ENCODE data around the gene SNAP25. TPM values are rescaled to one million over a fixed set of nuclear protein-coding genes. Genes with fewer than 3 reads are reported as not detected.

SNAP25 gene
- total and polyA plus RNA-seq, 2 donors (not counting 1 experiment from before 2014, with no cell fraction given): 0.27 TPM; not detected in 1

DNA sequence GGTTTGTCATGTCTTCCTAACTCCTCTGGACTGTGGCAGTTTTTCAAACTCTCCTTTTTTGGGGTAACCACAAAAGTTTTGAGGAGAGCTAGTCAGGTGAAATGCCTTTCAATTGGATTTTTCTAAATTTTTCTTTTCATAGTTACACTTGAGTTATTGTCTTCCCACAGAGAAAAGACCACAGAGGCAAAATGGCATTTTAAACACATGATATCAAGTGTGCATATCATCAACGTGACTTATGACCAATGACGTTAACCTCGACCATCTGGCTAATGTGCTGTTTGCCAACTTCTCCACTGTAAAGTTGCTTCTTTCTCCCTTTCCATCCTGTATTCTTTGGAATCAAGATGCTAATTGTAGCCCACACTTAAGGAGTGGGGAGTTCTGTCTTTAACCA is 41.3 kb upstream of the SNAP25 start:
- H3K4me1 ChIP-seq (ENCODE audit: control insufficient read depth in 2 of 2, insufficient read depth in 2 of 2, low read length in 2 of 2): peaks cover 0 to 3% of the 10 kb centered on the region in 2 donors
- no peaks in the 10 kb centered on the region for H4K20me1 ChIP-seq (ENCODE audit: control insufficient read depth, insufficient read depth, low read length, poor library complexity, severe bottlenecking)
- H3K27ac ChIP-seq (ENCODE audit: low read length in 2 of 2): no peak overlapping the region
- POLR2A ChIA-PET: no interaction called here
- TF ChIP-seq, protein P1, sequence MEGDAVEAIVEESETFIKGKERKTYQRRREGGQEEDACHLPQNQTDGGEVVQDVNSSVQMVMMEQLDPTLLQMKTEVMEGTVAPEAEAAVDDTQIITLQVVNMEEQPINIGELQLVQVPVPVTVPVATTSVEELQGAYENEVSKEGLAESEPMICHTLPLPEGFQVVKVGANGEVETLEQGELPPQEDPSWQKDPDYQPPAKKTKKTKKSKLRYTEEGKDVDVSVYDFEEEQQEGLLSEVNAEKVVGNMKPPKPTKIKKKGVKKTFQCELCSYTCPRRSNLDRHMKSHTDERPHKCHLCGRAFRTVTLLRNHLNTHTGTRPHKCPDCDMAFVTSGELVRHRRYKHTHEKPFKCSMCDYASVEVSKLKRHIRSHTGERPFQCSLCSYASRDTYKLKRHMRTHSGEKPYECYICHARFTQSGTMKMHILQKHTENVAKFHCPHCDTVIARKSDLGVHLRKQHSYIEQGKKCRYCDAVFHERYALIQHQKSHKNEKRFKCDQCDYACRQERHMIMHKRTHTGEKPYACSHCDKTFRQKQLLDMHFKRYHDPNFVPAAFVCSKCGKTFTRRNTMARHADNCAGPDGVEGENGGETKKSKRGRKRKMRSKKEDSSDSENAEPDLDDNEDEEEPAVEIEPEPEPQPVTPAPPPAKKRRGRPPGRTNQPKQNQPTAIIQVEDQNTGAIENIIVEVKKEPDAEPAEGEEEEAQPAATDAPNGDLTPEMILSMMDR (IDR thresholded peaks at IDR 0.05): no peak
- TF ChIP-seq EZH2 (IDR thresholded peaks at IDR 0.05; ENCODE audit: borderline replicate concordance, insufficient read depth, low read depth, low read length, poor library complexity, severe bottlenecking): no peak
- H2AFZ ChIP-seq (ENCODE audit: insufficient read depth, low read depth, low read length, poor library complexity, severe bottlenecking): no peak overlapping the region
- Mint-ChIP-seq H3K4me3 (no peak overlapping the region), H3K27ac (no peak overlapping the region), H3K4me1 (peaks cover 4% of the 10 kb centered on the region), H3K9me3 (ENCODE audit: insufficient read depth) (no peaks in the 10 kb centered on the region), H3K27me3 (peaks cover 17% of the 10 kb centered on the region)
- no peak overlapping the region for H3K9ac ChIP-seq (ENCODE audit: low read length)
- WGBS (ENCODE audit: insufficient coverage): 100% methylated on average over 1 of the region's 3 CpGs
- peaks cover 0 to 9% (median 0%) of the 10 kb centered on the region in 3 donors for H3K9me3 ChIP-seq (ENCODE audit: control extremely low read depth in 1 of 3, control insufficient read depth in 2 of 3, insufficient read depth in 1 of 3, low read length in 2 of 3)
- peaks cover 0 to 13% (median 2%) of the 10 kb centered on the region in 4 experiments for H3K27me3 ChIP-seq (replicated peaks in 1 of 4; ENCODE audit: control extremely low read depth in 1 of 4, control insufficient read depth in 3 of 4, insufficient read depth in 4 of 4, low read length in 3 of 4)
- H3K36me3 ChIP-seq (replicated peaks in 1 of 2; ENCODE audit: control extremely low read depth in 1 of 2, control insufficient read depth in 1 of 2, extremely low read depth in 1 of 2, insufficient read depth in 2 of 2, low read length in 1 of 2): no peaks in the 10 kb centered on the region
- ATAC-seq (ENCODE audit: low read depth) (no peak), DNase-seq (no peak)
- H3K79me2 ChIP-seq (ENCODE audit: control insufficient read depth, insufficient read depth, low read length): no peaks in the 10 kb centered on the region
- no peak overlapping the region for H3K4me3 ChIP-seq (ENCODE audit: control extremely low read depth in 1 of 5, extremely low read depth in 1 of 5, insufficient read depth in 1 of 5, low read depth in 2 of 5, low read length in 4 of 5)
- H3K4me2 ChIP-seq (replicated peaks; ENCODE audit: low read depth, low read length, poor library complexity, severe bottlenecking): no peak overlapping the region
- CTCF ChIA-PET: interaction anchor here (0.6 kb wide), 1 partner anchor 32 kb away, joined by 3 read pairs; no protein-coding TSS in a partner anchor
- intact Hi-C loops (cut with micrococcal nuclease): no loop called here

DNA sequence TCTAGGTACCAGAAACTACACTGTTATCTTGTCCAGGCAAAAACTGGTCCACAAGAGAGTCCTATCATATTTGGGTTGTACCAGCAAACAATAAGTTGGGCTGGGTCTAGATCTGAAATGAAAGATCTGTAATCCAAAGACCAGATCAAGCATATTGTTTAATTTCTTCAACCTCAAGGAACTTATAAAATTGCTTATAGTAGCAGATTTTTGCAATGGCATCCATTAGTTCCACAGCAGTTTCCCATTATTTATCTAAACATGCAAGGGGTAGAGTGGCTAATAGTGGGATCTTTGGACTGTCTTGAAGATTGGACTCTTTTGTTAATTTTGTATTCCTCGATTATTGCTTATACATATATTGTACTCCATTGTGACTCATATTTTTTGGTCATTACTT is 40.5 kb upstream of the SNAP25 start:
- Mint-ChIP-seq H3K27me3 (peaks cover 11% of the 10 kb centered on the region), H3K4me3 (no peak overlapping the region), H3K4me1 (no peaks in the 10 kb centered on the region), H3K27ac (no peak overlapping the region), H3K9me3 (ENCODE audit: insufficient read depth) (no peaks in the 10 kb centered on the region)
- no peaks in the 10 kb centered on the region for H3K79me2 ChIP-seq (ENCODE audit: control insufficient read depth, insufficient read depth, low read length)
- POLR2A ChIA-PET: no interaction called here
- H3K36me3 ChIP-seq (replicated peaks in 1 of 2; ENCODE audit: control extremely low read depth in 1 of 2, control insufficient read depth in 1 of 2, extremely low read depth in 1 of 2, insufficient read depth in 2 of 2, low read length in 1 of 2): no peaks in the 10 kb centered on the region
- no peak overlapping the region for H2AFZ ChIP-seq (ENCODE audit: insufficient read depth, low read depth, low read length, poor library complexity, severe bottlenecking)
- TF ChIP-seq EZH2 (IDR thresholded peaks at IDR 0.05; ENCODE audit: borderline replicate concordance, insufficient read depth, low read depth, low read length, poor library complexity, severe bottlenecking): no peak
- TF ChIP-seq, protein P1 (IDR thresholded peaks at IDR 0.05): no peak
- intact Hi-C loops (cut with micrococcal nuclease): no loop called here
- H3K9ac ChIP-seq (ENCODE audit: low read length): no peak overlapping the region
- H3K4me3 ChIP-seq (ENCODE audit: control extremely low read depth in 1 of 5, extremely low read depth in 1 of 5, insufficient read depth in 1 of 5, low read depth in 2 of 5, low read length in 4 of 5): no peak overlapping the region
- ATAC-seq (ENCODE audit: low read depth) (no peak), DNase-seq (no peak)
- CTCF ChIA-PET: no interaction called here
- H3K4me1 ChIP-seq (ENCODE audit: control insufficient read depth in 2 of 2, insufficient read depth in 2 of 2, low read length in 2 of 2): no peaks in the 10 kb centered on the region
- no peak overlapping the region for H3K27ac ChIP-seq (ENCODE audit: low read length in 2 of 2)
- no peak overlapping the region for H3K4me2 ChIP-seq (replicated peaks; ENCODE audit: low read depth, low read length, poor library complexity, severe bottlenecking)
- peaks cover 0 to 2% (median 0%) of the 10 kb centered on the region in 3 donors for H3K9me3 ChIP-seq (ENCODE audit: control extremely low read depth in 1 of 3, control insufficient read depth in 2 of 3, insufficient read depth in 1 of 3, low read length in 2 of 3)
- H3K27me3 ChIP-seq (replicated peaks in 1 of 4; ENCODE audit: control extremely low read depth in 1 of 4, control insufficient read depth in 3 of 4, insufficient read depth in 4 of 4, low read length in 3 of 4): peaks cover 0 to 5% (median 2%) of the 10 kb centered on the region in 4 experiments
- WGBS (ENCODE audit: insufficient coverage): no CpG with 5 or more reads among the region's 1 CpG
- H4K20me1 ChIP-seq (ENCODE audit: control insufficient read depth, insufficient read depth, low read length, poor library complexity, severe bottlenecking): no peaks in the 10 kb centered on the region

All from B cell (primary cell).